HG03469 (cell line): Measurements from ENCODE around the gene DEFB112.

Experiments used
- ATAC-seq: cut with Tn5 transposase; IDR thresholded peaks from one replicate; pipeline ENCODE4 v1.9.1; 2021; ENCODE audit warnings: mild to moderate bottlenecking, moderate library complexity, moderate number of reproducible peaks; ENCODE audit not compliant: unreplicated experiment

The DEFB112 gene, protein sequence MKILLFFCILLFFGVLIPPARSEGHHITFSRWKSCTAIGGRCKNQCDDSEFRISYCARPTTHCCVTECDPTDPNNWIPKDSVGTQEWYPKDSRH

DNA sequence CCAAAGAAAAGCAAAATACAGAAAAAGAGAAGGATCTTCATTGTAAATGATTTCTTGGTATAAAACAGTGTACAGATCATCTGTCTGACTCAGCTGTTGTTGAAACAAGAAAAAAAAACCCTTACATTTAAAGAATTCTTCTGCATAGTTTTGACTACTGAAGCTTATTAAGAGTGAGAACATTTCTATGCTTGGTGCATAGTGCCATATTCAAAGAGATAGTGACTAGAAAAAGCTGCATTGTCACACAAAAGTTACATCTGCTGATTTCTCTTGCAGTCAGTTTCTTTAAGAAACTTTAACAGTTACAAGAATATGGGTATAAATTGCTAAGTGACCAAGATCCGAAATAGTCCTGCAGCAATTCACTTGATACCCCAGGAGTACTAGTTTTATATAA lies at the start of gene DEFB112:
DEFB112 (minus strand) TSS at position 101 of the 400 bp plus-strand sequence; CDS start at position 41, 60 bp downstream.
- no peak for ATAC-seq

DNA sequence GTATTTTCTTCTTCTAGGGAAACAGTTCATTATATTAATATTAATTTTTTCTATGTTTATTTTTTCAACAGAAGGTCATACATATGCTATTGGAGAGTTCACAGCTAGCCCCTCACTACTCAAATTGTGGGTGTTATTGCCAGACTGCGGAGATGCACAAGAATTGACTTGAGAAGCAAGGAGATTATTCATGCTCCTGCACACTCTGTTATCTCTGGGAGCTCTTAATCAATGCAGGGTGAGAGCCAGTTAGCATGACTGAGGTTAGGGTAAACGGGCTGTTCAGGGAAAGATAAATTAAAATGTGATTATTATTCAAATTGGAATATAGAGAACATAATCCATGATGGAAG lies 48.9 kb upstream of the DEFB112 start:
- ATAC-seq: no peak

DNA sequence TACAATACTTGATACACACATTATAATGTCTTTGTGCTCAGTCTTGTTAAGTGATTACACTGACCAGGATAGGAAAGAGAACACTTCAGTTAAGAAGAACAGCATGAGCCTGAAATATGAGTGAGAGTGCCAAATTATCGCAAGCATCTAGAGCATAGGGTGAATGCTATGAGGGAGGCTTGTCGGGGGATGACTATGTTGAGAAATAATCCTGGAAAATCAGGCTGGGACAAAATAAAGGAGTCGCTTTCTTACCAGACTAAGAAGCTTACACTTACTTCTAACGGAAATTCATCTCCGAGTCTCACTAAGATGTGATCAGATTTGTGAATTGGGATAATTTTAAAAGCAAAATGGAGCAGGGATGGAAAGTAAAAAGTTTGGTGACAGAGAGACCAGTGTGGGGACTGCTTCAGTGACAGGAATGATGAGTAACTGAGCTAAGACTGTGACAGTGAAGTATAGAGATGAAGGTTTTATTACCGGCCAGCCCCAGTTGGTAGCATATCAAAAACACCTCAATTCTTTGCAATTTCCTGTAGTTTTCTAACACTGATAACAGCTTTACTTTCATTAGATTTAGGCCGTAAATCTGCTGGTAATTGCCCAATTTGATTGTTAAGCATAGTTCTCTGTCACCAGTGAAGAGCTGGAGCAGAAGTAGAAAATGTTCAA lies 48.4 kb upstream of the DEFB112 start:
- ATAC-seq: no peak

DNA sequence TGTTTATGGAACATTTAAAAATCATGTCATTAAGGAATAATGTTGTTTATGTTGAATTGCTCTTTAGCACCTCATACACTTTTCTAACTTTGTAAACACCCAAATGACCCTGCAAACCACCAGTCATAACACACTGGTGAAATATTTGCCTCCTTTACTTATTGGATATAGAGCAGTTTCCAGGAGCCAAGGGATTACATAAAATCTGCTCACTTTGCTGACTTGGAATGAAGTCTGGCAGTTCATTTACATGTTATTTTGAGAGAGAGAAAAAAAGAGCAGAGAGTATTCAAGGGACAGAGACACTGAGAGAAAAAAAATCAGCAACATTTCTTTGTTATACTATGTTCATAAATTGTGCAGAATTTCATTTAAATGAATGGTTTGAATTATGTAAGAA lies 46.6 kb upstream of the DEFB112 start:
- ATAC-seq: no peak

DNA sequence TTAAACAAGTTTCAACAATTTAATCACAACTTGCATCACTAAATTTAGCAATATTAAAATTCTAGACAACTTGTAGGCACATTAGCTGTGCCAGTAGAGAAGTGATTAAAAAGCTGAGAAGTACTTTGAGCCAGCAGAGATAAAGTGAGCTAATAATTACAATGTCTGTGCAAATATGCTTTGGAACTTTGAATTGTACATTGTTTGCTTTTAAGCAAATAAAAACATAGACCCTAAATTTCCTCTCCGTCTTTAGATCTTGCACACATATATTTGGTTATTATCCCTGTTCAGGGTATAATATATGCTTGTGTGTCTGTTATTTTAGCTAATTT lies 44.2 kb upstream of the DEFB112 start:
- no peak for ATAC-seq

DNA sequence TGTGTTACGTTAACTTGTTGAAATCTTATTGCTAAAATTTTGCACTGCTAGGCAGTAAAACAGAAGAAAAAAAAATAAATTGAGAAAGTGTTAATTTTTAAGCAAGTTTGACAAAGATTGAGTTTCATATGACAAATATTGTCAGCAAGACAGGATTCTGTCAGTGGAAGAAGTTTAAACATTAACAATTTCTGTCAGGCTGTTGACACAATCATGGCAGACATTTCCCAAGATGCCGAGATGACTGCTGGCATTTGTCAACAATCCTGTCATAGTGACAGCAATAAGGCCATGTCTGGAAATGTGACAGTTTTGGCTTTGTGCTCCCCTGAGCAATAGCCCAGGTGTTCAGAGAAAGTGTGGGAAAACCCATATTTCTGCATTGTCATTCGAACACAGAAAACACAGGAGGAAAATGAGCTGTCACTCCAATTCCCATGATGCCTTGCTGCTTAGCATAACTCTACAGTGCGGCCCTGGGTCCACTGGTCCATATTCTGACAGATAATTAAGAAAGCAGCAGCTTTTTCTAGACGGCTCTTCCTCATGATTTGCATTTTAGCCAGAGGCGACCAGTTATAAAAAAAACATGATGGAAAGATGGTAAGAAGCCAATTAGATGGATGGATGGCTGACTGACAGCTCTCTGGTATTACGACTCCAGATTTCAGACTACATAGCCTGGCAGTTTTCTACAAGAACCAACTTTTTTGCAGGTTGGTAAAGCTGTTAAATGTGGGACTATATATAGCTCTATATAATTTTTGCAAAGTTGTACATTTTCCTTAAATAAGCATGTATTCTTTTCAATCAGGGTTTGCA lies 43.6 kb upstream of the DEFB112 start:
- no peak for ATAC-seq

DNA sequence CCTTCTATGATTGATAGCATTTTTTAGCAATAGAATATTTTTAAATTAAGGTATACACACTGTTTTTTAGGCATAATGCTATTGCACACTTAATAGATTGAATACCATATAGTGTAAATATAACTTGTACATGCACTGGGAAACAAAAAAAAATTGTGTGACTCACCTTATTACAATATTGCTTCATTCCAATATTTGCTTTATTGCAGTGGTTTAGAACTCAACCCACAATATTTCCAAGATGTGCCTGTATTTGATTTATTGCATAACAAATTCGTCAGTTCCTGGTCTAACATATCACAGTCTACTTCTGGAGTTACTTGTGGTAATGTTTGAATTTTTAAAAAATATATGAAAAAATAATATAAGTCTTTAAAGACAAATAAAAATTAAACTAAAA lies 41.9 kb upstream of the DEFB112 start:
- ATAC-seq: no peak

DNA sequence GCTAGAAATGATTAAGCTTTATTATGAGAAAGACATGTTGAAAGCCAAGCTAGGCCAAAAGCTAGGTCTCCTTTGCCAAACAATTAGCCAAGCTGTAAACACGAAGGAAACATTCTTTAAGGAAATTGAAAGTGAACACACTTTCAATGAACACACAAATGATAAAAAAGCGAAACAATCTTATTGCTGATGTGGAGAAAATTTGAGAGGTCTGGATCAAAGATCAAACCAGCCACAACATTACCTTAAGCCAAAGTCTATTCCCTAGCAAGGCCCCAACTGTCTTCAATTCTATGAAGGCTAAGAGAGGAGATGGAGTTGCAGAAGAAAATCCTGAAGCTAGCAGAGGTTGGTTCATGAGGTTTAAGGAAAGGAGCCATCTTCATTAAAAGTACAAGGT lies 40.2 kb upstream of the DEFB112 start:
- no peak for ATAC-seq

DNA sequence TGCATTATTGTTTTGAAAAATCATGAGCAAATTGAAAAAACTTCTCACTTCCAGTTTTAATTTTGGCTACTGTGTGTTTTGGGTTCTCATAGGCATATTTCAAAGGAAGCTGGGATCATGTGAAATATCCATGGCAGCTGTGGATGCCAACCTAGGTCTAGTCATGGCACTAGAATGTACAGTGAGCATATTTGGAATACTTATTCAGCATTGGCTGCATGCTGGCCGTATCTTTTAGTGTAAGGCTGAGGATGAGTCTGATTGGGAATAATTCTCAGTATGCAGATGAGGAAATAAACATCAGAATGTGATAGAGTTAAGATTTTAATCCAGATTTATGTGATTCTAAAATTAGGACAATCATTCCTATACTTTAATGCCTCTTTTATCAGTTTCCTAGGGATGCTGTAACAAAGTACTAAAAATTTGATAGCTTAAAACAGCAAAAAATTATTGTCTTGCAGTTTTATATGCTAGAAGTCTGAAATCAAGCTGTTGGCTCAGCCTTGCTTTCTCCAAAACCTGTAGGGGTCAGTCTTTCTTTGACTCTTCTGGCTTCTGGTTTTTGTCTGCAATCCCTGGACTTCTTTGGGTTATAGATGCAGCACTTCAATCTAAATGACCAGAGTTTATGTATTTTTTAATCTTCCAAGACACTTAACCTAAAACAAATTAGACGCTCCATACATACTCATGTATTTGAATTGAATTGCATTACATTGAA lies 37.7 kb upstream of the DEFB112 start:
- no peak for ATAC-seq

DNA sequence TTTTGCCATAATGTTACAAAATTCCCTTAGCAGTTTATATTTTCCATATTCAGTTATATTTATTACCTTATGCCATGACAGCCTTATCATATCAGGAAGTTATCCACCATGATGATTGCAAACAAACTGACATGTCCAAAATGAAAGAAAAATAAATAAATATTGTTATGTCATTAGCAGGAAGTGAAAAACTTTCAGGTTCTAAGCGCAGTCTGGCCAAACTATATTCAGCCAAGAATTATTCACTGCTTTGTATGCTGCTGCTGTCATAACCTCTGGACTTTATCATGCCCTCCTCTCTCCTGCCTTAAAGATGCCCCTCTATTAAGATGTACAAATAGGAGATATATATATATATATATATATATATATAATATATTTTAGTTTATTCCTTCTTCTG lies 27.7 kb upstream of the DEFB112 start:
- ATAC-seq: no peak

DNA sequence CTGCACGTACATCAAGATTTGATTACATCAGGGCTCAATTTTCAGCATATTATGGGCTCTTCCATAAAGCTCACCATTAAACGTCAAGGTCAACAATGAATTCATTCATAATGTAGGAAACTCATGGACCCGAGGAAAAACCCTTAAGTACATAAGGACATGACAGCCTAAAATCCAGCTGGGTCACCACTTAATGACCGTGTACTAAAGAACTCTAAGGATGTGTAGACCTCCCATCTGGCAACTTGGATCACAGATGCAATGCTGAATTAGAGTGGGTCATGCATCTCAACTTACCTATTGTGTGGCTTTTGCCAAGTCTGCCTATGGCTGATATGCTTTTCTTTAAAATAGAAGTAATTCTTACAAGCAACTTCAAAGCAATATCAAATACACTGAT lies 26.7 kb upstream of the DEFB112 start:
- no peak for ATAC-seq

DNA sequence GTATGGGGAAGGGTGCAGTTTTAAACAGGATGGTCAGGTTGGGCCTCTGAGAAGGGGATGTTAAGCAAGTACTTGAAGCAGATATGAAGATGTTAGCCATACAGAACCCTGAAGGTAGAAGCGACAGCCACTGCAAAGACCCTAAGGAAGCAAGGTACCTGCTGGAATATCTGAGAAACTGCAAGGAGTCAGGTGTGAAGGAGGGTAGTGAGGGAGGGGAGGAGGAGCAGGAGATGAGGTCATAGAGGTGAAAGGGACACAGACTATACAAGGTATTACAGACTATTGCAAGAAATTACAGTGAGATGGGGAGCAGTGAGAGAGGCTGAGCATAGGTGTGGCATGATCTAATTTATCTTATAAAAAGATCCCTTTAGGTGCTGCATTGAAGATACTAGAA lies 22.2 kb upstream of the DEFB112 start:
- no peak for ATAC-seq

DNA sequence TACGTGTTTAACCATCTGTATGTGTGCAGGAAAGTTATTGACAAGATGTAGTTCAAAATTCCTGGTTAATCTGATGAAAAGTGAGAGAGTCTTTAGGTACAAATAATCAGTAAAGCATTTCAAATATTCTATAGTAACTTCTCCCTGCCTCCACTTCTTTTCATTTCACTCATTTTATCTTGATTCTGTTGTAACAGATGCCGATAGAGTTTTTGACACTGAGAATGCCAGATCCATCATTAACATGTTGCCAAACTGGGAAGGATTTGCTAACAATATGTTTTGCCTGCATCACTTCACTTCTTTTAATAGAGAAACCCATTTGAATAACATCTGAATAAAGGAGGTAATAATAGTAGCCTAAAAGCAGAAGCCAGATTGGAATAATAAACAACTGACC lies 20.4 kb upstream of the DEFB112 start:
- no peak for ATAC-seq

DNA sequence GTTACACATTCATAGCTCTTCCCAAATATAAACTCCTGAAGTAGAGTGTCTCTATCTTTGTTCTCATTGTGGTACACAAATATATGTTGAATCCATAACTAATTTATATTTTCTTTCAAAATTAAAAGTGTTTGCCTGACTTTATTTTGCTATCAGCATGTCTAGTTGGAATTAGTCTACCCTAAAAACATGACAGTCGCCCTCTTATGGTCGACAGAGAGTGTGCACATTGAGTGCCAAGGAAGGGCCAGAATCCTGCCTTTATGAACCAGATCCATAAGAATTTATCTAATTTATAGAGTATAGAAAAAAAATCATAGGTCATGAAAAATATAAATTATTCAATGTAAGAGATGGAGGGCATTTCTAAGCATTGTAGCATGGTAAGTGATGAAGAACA lies 12.3 kb upstream of the DEFB112 start:
- ATAC-seq: no peak

DNA sequence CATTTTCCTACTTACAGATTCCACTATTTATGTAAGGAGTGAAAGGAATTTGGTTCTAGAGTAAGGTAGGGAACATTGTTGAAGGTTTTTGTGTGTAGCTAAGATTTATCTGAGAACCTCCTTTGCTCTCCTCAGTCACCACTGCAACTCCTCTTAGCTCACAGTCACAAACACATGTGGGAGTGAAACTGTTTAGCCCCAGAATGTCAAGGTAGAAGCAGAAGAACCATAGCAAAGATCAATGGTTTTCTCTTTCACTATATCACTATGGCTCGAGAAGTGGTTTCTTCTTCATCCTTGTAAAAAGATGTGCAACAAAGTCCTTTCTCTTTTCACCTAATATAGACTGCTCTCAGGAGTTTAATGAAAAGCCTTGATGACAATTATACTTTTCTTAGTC lies 6.5 kb upstream of the DEFB112 start:
- ATAC-seq: no peak

DNA sequence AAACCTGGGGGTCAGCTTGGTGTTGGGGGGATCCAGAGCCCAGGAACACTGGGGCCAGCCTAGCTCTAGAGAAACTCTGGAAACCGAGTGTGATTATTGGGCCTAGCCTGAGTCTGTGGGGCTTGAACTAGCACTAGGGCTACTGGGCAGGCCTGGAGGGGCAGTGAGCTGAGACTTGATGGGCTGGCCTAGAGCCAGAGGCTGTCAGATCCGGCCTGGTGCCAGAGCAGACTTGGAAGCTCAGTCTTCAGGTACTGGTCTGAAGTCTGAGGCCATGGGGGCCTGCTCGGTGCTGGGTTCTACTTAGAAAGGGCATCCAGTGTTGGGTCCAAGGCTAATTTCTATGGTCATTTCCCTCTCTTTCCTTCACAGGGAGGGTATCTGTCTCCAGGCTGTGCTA lies 2.7 kb downstream of the DEFB112 start:
- no peak for ATAC-seq

DNA sequence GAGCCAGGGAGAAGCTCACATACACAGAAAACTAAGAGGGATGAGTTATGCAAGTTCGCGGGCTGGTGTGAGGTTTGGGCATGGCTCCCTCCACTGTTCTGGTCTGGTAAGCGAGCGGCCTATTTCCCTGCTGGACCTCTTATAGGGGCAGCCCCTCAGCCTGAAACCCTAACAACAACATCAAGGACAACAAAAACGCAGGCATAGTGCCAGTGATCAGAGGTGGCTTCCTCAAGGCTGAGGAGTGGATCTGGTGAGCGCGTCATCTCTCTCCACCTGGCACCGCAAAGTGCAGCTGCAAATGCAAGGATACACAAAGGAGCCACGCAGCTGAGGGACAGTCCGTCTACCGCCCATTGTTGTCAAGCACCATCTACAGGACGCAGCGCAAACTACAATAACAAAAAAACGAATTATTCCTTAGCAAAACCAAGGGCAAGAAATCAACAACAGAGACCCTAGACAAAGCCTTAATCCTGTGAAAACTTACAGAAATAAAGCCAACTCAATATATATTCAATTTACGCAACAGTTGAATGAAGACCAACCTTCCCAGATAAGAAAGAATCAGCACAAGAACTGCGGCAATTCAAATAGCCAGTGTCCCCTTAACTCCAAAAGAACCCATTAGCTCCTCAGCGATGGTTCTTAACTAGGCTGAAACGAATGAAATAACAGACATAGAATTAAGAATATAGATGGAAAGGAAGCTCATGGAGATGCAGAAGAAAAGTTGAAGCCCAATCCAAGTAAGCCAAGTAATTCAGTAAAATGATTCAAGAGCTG lies 18.8 kb downstream of the DEFB112 start:
- ATAC-seq: no peak

DNA sequence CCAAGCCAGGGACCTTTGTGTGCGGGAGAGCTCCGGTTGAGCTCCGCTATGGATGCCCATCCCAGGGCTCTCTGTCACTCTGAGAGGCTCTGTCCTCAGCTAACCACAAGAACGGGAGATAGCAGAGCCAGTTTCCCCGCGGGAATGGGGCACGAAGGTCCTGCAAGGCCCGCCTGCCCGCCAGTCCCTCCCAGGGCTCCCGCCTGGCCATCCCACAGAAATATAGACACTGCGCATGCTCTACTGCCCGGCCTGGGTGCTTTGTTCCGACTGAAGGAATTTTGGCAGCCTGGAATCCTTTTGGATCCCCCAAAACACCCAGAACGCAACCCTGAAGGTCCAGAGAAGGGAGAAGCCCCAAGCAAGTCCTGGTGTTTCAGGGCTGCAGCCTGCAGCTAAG lies 19.4 kb downstream of the DEFB112 start:
- ATAC-seq: no peak

DNA sequence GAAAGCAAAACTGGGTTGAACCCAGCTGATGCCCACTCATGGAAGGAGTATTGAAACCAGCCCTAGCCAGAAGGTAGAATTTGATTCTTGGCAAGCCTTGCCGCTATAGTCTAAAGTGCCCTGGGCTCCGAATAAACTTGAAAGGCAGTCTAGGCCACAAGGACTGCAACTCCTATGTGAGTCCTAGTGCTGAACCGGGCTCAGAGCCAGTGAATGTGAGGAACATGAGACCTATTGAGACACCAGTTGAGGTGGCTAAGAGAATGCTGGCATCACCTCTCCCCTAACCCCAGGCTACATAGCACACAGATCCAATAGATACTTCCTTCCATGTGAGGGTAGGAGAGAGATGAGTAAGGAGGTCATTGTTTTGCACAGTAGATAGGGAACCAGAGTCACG lies 24.5 kb downstream of the DEFB112 start:
- no peak for ATAC-seq

DNA sequence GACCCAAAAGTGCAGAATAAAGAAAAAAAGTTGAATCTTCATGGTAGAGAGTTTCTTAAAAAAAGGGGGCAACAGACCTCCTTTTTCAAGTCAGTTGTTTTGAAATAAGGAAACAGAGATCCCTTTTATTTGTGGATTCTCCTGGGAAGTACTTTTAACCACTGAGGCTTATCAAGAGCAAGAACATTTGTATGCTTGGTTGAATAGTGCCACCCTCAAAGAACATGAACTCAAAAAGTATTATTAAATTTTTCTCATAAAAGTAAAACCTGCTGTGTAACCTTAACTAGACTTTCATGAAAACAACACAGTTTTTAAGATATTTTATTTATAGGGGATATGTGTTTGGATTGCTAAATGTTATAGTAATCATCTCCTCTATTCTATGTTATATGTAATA lies 27.8 kb downstream of the DEFB112 start, which contains the start of gene DEFB110:
DEFB110 (minus strand) TSS at position 101 of the 400 bp plus-strand sequence; CDS start at position 42, 59 bp downstream.
- no peak for ATAC-seq

DNA sequence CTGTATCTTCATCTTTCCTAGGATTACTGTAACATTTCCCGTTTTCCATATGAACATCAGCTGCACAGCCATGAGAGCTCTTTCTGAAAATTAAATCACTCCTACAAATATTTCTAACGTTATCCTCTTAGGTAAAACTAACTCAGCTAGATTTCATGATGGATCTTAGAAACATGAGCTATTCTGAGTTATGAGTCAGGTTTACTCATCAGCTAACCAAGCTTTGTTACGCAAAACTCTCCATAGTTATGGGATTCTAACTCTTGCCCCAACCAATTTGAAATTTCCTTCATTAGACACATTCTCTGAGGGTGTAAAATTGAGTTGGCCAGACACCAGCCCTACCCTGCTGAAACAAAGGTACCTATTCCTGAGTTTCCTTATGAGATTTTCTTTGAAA lies 41.9 kb downstream of the DEFB112 start:
- ATAC-seq: no peak
